Bronchial epithelial cell (primary cell): ENCODE measurements around the gene DDR1. TPM values are rescaled to one million over a fixed set of nuclear protein-coding genes. Genes with fewer than 3 reads are reported as not detected.

ENCODE experiments used
- DNase-seq: peaks from one replicate; pipeline ENCODE4 v3.0.0-alpha.2; 2010; ENCODE audit warnings: low read depth
- FAIRE-seq: peaks from 2 replicates; lab custom pipeline; 2011; peaks lifted over from hg19 to GRCh38; lab: Jason Lieb, UNC
- H3K27me3 ChIP-seq: 2 replicates; pipeline ENCODE4 v1.5.1; 2011; ENCODE audit warnings: low read length; ENCODE audit not compliant: control insufficient read depth, insufficient read depth
- H3K36me3 ChIP-seq: 2 replicates; pipeline ENCODE4 v1.5.1; 2011; ENCODE audit warnings: low read length; ENCODE audit not compliant: control insufficient read depth, insufficient read depth
- H3K4me3 ChIP-seq: 2 replicates; pipeline ENCODE4 v1.5.1; 2011; ENCODE audit warnings: mild to moderate bottlenecking, low read depth, low read length, control low read depth
- CTCF ChIP-seq: IDR thresholded peaks from 2 replicates; pipeline ENCODE4 v1.5.1; 2011; ENCODE audit warnings: mild to moderate bottlenecking, moderate library complexity, low read length, control low read depth, inconsistent platforms; ENCODE audit not compliant: insufficient read depth, severe bottlenecking
- total RNA-seq: library from RNA; depleted of rRNA; stranded (reverse); fragments of >200 nt; gene quantifications from 2 replicates; pipeline ENCODE4 v1.2.1, GENCODE V29; 2014

Gene DDR1
- total RNA-seq, 1 donor from 2014 or later, result 149 TPM

- Histone ChIP-seq H3K27me3 (no peaks in the 10 kb centered on the region), H3K36me3 (peaks cover 73% of the 10 kb centered on the region), H3K4me3 (no peak overlapping the region)
- no peak for TF ChIP-seq CTCF
- FAIRE-seq (no peak), DNase-seq (no peak)
Observed at GRCh38 chr6:30893666-30894065, 9.3 kb downstream of the DDR1 start.

- H3K4me3 ChIP-seq, result no peak overlapping the region
- FAIRE-seq (peak; percentile 73), DNase-seq (no peak)
- no peak for TF ChIP-seq CTCF
- peaks cover 74% of the 10 kb centered on the region for H3K36me3 ChIP-seq
- no peaks in the 10 kb centered on the region for H3K27me3 ChIP-seq
Observed at GRCh38 chr6:30894381-30894780, 10.1 kb downstream of the DDR1 start.

GRCh38 chr6:30894935-30895334 is 10.6 kb downstream of the DDR1 start:
- Histone ChIP-seq H3K27me3 (no peaks in the 10 kb centered on the region), H3K4me3 (no peak overlapping the region), H3K36me3 (peaks cover 71% of the 10 kb centered on the region)
- no peak for FAIRE-seq
- no peak for DNase-seq
- no peak for TF ChIP-seq CTCF

GRCh38 chr6:30895343-30895742 is 11.0 kb downstream of the DDR1 start:
- H3K27me3 ChIP-seq, result no peaks in the 10 kb centered on the region
- FAIRE-seq (no peak), DNase-seq (no peak)
- TF ChIP-seq CTCF, result no peak
- H3K4me3 ChIP-seq, result no peak overlapping the region
- H3K36me3 ChIP-seq, result peaks cover 68% of the 10 kb centered on the region

GRCh38 chr6:30896541-30896940 is 12.2 kb downstream of the DDR1 start:
- FAIRE-seq, result no peak
- peaks cover 56% of the 10 kb centered on the region for H3K36me3 ChIP-seq

More at GRCh38 chr6:30896541-30896940, 12.2 kb downstream of the DDR1 start:
- Histone ChIP-seq H3K27me3 (no peaks in the 10 kb centered on the region), H3K4me3 (no peak overlapping the region)
- no peak for DNase-seq
- no peak for TF ChIP-seq CTCF
